Glutamatergic neuron (in vitro differentiated cells): Measurements from ENCODE around the gene TIAM2. TPM values are rescaled to one million over a fixed set of nuclear protein-coding genes. Genes with fewer than 3 reads are reported as not detected.
A peak's percentile ranks its signal among the peaks of the same experiment; 100 is the strongest.

Experiments used
- DNase-seq: peaks from one replicate; pipeline ENCODE4 v3.0.0; 2022
- H3K27ac Mint-ChIP-seq: one replicate; pipeline ENCODE4 v1.8.0; 2020; ENCODE audit warnings: mild to moderate bottlenecking, mixed read lengths, inconsistent platforms; ENCODE audit not compliant: unreplicated experiment
- H3K27me3 Mint-ChIP-seq: one replicate; pipeline ENCODE4 v1.8.0; 2020; ENCODE audit warnings: mild to moderate bottlenecking, moderate library complexity, mixed read lengths, inconsistent platforms; ENCODE audit not compliant: unreplicated experiment
- H3K36me3 Mint-ChIP-seq: one replicate; pipeline ENCODE4 v1.8.0; 2020; ENCODE audit warnings: mild to moderate bottlenecking, mixed read lengths, inconsistent platforms; ENCODE audit not compliant: unreplicated experiment
- H3K4me1 Mint-ChIP-seq: one replicate; pipeline ENCODE4 v1.8.0; 2020; ENCODE audit warnings: mild to moderate bottlenecking, low read depth, mixed read lengths, inconsistent platforms; ENCODE audit not compliant: unreplicated experiment
- H3K4me3 Mint-ChIP-seq: one replicate; pipeline ENCODE4 v1.8.0; 2020; ENCODE audit warnings: mild to moderate bottlenecking, mixed read lengths, inconsistent platforms; ENCODE audit not compliant: unreplicated experiment
- H3K9me3 Mint-ChIP-seq: one replicate; pipeline ENCODE4 v1.8.0; 2020; ENCODE audit warnings: mild to moderate bottlenecking, moderate library complexity, mixed read lengths, inconsistent platforms; ENCODE audit not compliant: unreplicated experiment
- total RNA-seq: library from RNA; stranded (reverse); fragmentation: NEBNext Ultra II Directional; extraction: Animal tissue kit (Norgen Biotek cat#: 25700); gene quantifications from one replicate; pipeline ENCODE4 v1.2.1, GENCODE V29; 2021; ENCODE audit not compliant: unreplicated experiment
- TF ChIP-seq, protein P1 (sequence below): fragments of 200-600 bp; sonication (generic); IDR thresholded peaks from one replicate; pipeline ENCODE4 v1.5.0; 2021; ENCODE audit not compliant: partially characterized antibody, unreplicated experiment

Gene TIAM2
- total RNA-seq, 1 donor from 2014 or later: 113 TPM

DNA sequence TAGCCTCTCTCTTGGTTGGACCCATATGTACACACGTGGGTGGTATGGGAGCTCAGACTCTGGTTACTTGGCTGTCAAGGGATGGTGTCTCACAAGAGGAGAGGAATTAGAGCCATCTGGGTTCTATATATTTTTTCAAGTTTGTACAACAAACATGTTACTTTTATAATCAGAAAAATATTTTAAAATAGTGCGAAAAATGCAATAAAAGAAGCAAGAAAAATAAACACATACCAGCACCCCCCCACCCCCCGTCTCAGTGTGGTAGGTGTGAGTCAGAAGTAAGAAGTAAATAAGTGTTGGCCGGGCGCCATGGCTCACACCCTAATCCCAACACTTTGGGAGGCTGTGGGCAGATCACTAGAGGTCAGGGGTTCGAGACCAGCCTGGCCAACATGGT is 2.1 kb upstream of the TIAM2 start:
- peaks cover 10% of the 10 kb centered on the region for H3K4me1 Mint-ChIP-seq
- peaks cover 4% of the 10 kb centered on the region for H3K27me3 Mint-ChIP-seq
- no peak overlapping the region for H3K27ac Mint-ChIP-seq
- H3K4me3 Mint-ChIP-seq: no peak overlapping the region
- no peak for DNase-seq
- H3K9me3 Mint-ChIP-seq: peaks cover 9% of the 10 kb centered on the region
- peaks cover 5% of the 10 kb centered on the region for H3K36me3 Mint-ChIP-seq
- TF ChIP-seq, protein P1, sequence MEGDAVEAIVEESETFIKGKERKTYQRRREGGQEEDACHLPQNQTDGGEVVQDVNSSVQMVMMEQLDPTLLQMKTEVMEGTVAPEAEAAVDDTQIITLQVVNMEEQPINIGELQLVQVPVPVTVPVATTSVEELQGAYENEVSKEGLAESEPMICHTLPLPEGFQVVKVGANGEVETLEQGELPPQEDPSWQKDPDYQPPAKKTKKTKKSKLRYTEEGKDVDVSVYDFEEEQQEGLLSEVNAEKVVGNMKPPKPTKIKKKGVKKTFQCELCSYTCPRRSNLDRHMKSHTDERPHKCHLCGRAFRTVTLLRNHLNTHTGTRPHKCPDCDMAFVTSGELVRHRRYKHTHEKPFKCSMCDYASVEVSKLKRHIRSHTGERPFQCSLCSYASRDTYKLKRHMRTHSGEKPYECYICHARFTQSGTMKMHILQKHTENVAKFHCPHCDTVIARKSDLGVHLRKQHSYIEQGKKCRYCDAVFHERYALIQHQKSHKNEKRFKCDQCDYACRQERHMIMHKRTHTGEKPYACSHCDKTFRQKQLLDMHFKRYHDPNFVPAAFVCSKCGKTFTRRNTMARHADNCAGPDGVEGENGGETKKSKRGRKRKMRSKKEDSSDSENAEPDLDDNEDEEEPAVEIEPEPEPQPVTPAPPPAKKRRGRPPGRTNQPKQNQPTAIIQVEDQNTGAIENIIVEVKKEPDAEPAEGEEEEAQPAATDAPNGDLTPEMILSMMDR: no peak

DNA sequence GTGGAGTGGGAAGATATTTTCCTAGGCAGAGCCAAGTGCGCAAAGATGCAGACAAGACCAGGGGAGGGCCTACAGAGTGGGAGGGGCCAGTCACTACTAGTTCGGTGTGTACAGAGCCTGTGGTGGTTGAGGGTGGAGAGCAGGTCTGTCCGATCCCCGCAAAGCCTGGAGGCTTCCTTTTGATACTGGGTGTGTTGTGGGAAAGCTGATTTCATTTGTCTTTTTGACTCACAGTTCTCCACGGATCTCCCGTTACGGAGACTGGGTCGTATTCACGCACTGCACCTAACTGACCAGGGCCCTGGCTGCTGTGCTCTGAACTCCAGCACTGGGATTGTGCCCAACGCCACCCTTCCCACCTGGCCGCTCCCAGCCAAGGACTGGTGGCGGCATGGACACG is 1.4 kb upstream of the TIAM2 start:
- no peak for DNase-seq
- Mint-ChIP-seq H3K4me3 (peak overlapping the region; percentile 52), H3K4me1 (peaks cover 13% of the 10 kb centered on the region), H3K27ac (peak overlapping the region; percentile 33), H3K36me3 (peaks cover 5% of the 10 kb centered on the region), H3K27me3 (peaks cover 4% of the 10 kb centered on the region), H3K9me3 (peaks cover 9% of the 10 kb centered on the region)
- TF ChIP-seq, protein P1: no peak

DNA sequence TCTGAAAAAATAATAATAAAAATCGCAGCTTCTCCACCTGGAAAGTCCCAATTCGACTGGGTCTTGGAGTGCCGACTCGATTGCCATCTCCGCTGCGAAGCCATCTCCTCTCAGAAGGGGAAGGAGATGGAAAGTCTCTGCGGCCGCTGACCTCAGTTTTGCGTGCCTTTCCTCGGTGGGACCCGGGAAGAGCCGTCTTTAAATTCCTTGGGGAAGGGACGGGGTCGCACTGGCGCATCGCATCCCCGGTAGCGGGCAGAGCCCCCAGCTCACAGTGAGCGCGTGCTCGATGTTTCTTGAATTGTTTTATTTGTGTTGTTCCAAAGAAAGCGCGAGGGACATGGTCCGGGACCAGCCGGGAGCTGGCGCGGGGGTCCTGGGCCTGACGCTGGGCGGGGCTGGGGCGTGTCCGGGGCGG is 270 bp upstream of the TIAM2 start:
- TF ChIP-seq, protein P1: no peak
- Mint-ChIP-seq H3K4me3 (peak overlapping the region; percentile 83), H3K4me1 (peaks cover 13% of the 10 kb centered on the region), H3K9me3 (peaks cover 9% of the 10 kb centered on the region), H3K27me3 (peaks cover 4% of the 10 kb centered on the region), H3K27ac (peak overlapping the region; percentile 38), H3K36me3 (peaks cover 5% of the 10 kb centered on the region)
- DNase-seq: no peak

DNA sequence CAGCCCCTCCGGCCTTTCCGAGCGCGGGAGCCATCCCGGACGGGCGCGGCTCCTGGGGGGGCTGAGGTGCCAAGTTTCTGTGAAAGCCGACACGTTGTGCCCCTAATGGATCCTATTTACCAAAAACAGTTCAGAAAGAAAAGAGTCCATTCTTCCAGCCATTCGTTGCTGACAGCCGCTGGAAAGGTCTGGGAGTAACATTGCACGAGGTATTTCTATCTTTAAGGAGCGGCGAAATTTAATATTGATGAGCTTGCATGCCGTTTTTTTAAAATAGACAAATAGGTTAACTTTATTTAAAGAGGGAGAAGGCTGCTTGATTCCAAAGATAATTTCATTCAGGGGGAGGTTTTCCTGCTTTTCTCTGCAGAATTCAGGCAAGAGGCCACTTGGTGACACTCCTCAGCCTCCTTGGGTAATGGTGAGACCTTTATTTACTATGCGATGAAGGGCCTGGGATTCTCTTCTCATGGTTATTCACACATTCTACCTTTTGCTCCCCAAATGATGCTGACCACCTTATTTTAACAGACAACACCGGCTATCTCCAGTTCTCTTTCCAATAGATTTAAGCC is 988 bp downstream of the TIAM2 start:
- H3K27ac Mint-ChIP-seq: peak overlapping the region; percentile 83
- H3K4me3 Mint-ChIP-seq: peak overlapping the region; percentile 90
- peaks cover 1% of the 10 kb centered on the region for H3K36me3 Mint-ChIP-seq
- peaks cover 4% of the 10 kb centered on the region for H3K27me3 Mint-ChIP-seq
- TF ChIP-seq, protein P1: no peak
- no peak for DNase-seq
- peaks cover 13% of the 10 kb centered on the region for H3K4me1 Mint-ChIP-seq
- peaks cover 9% of the 10 kb centered on the region for H3K9me3 Mint-ChIP-seq

DNA sequence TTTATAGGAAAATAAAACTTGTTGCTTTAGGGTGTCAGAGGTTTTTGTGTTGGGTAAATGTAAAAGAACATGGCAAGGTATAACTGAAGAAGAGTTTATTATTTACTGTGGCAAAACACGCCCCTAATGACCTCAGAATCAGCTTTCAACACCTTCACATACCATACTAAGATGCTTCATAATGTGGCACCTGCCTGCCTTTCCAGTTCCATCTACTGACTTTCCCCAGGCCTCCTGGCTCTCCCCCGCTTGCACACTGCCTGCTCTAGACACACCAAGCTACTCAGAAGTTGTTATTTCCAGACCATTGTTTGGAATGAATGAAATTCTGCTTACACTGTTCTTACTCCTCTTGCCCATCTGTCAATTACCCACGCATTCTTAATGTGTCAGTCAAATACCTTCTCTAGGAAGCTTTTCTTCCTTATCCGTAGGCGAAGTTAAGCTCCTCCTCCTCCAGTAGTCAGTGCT is 1.8 kb downstream of the TIAM2 start:
- TF ChIP-seq, protein P1: no peak
- peaks cover 4% of the 10 kb centered on the region for H3K27me3 Mint-ChIP-seq
- H3K36me3 Mint-ChIP-seq: no peaks in the 10 kb centered on the region
- H3K27ac Mint-ChIP-seq: peak overlapping the region; percentile 62
- no peak for DNase-seq
- peaks cover 9% of the 10 kb centered on the region for H3K9me3 Mint-ChIP-seq
- H3K4me3 Mint-ChIP-seq: peak overlapping the region; percentile 90
- H3K4me1 Mint-ChIP-seq: peaks cover 13% of the 10 kb centered on the region
